HL-60 (cell line): ENCODE results near the gene GMDS.

Experiments used
- DNase-seq, 2 experiments: peaks; one replicate each; pipeline ENCODE4 v3.0.0-alpha.2; 2010 to 2020; ENCODE audit warnings: low read depth in 1 of 2, low spot score in 1 of 2
- H3K27ac ChIP-seq: fragments of 250-450 bp; sonication (Bioruptor Pico); replicated peaks from 2 replicates; pipeline ENCODE4 v1.5.1; 2020; ENCODE audit warnings: mild to moderate bottlenecking, moderate library complexity
- H3K27me3 ChIP-seq: fragments of 250-450 bp; sonication (Bioruptor Pico); 2 replicates; pipeline ENCODE4 v1.5.1; 2021; ENCODE audit warnings: mild to moderate bottlenecking, moderate library complexity; ENCODE audit not compliant: insufficient read depth, poor library complexity, severe bottlenecking
- H3K4me3 ChIP-seq: replicated peaks from 2 replicates; pipeline ENCODE4 v1.5.1; 2011; ENCODE audit warnings: mild to moderate bottlenecking, control low read depth, low read length; ENCODE audit not compliant: insufficient read depth
- GABPA ChIP-seq: IDR thresholded peaks from 2 replicates; pipeline ENCODE4 v1.6.1; 2012; ENCODE audit warnings: low read depth
- POLR2AphosphoS5 ChIP-seq: IDR thresholded peaks from 2 replicates; pipeline ENCODE4 v1.6.1; 2012; ENCODE audit warnings: low read depth
- SPI1 ChIP-seq: IDR thresholded peaks from 2 replicates; pipeline ENCODE4 v1.6.1; 2012; ENCODE audit warnings: low read depth, mild to moderate bottlenecking, borderline replicate concordance
- TF ChIP-seq, protein P1 (sequence below): IDR thresholded peaks from 2 replicates; pipeline ENCODE4 v1.6.1; 2012; ENCODE audit warnings: low read depth; ENCODE audit not compliant: insufficient replicate concordance
- TF ChIP-seq, protein P2 (sequence below): IDR thresholded peaks from one replicate; pipeline ENCODE4 v1.5.1; 2011; ENCODE audit warnings: low read length, control low read depth, inconsistent platforms; ENCODE audit not compliant: insufficient read depth

The GMDS gene

DNA sequence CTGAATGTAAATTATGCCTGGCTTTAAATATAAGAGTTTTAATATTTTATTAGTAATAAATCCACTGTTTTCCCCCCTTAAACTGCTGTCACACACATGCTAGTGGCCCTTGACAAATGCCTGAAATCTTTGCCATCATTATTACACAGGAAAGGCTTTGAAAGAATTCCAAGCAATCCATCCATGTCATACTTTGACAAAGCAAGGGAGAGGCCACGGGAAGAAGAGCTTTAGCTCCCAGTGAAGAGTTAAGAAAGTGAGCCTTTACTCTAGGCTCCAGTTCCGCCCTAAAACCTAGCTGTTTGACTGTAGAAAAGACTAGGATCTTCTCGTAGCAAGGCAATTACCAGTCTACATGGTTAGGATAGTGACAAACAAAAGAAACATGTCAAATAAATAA is 147.9 kb downstream of the GMDS start:
- TF ChIP-seq SPI1 (no peak), GABPA (no peak), POLR2AphosphoS5 (no peak)
- TF ChIP-seq, protein P1, sequence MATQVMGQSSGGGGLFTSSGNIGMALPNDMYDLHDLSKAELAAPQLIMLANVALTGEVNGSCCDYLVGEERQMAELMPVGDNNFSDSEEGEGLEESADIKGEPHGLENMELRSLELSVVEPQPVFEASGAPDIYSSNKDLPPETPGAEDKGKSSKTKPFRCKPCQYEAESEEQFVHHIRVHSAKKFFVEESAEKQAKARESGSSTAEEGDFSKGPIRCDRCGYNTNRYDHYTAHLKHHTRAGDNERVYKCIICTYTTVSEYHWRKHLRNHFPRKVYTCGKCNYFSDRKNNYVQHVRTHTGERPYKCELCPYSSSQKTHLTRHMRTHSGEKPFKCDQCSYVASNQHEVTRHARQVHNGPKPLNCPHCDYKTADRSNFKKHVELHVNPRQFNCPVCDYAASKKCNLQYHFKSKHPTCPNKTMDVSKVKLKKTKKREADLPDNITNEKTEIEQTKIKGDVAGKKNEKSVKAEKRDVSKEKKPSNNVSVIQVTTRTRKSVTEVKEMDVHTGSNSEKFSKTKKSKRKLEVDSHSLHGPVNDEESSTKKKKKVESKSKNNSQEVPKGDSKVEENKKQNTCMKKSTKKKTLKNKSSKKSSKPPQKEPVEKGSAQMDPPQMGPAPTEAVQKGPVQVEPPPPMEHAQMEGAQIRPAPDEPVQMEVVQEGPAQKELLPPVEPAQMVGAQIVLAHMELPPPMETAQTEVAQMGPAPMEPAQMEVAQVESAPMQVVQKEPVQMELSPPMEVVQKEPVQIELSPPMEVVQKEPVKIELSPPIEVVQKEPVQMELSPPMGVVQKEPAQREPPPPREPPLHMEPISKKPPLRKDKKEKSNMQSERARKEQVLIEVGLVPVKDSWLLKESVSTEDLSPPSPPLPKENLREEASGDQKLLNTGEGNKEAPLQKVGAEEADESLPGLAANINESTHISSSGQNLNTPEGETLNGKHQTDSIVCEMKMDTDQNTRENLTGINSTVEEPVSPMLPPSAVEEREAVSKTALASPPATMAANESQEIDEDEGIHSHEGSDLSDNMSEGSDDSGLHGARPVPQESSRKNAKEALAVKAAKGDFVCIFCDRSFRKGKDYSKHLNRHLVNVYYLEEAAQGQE, result no peak
- TF ChIP-seq, protein P2, sequence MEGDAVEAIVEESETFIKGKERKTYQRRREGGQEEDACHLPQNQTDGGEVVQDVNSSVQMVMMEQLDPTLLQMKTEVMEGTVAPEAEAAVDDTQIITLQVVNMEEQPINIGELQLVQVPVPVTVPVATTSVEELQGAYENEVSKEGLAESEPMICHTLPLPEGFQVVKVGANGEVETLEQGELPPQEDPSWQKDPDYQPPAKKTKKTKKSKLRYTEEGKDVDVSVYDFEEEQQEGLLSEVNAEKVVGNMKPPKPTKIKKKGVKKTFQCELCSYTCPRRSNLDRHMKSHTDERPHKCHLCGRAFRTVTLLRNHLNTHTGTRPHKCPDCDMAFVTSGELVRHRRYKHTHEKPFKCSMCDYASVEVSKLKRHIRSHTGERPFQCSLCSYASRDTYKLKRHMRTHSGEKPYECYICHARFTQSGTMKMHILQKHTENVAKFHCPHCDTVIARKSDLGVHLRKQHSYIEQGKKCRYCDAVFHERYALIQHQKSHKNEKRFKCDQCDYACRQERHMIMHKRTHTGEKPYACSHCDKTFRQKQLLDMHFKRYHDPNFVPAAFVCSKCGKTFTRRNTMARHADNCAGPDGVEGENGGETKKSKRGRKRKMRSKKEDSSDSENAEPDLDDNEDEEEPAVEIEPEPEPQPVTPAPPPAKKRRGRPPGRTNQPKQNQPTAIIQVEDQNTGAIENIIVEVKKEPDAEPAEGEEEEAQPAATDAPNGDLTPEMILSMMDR, result no peak
- Histone ChIP-seq H3K27me3 (no peaks in the 10 kb centered on the region), H3K4me3 (no peak overlapping the region), H3K27ac (no peak overlapping the region)
- DNase-seq, result no peak

DNA sequence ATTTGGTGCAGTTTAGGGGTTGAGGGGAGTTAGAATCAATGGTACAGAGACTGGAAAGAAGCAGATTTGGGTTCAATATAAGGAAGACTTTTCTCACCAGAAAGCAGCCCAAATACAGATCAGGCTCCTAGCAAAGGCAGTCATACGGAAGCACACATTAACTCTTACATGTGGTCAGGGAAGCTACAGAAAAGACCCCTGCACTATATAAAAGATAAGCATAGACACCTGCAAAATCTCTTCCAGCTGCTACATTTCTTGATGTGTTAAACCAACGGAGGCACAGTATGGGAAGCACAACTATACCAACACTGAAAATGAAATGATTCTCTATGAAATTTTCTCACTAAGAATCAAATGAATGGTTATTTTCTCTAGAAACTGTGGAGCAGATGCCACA is 150.8 kb downstream of the GMDS start:
- DNase-seq, result no peak
- Histone ChIP-seq H3K27me3 (no peaks in the 10 kb centered on the region), H3K4me3 (no peak overlapping the region), H3K27ac (no peak overlapping the region)
- TF ChIP-seq SPI1 (no peak), POLR2AphosphoS5 (no peak), GABPA (no peak)
- TF ChIP-seq, protein P1, result no peak
- TF ChIP-seq, protein P2, result no peak

DNA sequence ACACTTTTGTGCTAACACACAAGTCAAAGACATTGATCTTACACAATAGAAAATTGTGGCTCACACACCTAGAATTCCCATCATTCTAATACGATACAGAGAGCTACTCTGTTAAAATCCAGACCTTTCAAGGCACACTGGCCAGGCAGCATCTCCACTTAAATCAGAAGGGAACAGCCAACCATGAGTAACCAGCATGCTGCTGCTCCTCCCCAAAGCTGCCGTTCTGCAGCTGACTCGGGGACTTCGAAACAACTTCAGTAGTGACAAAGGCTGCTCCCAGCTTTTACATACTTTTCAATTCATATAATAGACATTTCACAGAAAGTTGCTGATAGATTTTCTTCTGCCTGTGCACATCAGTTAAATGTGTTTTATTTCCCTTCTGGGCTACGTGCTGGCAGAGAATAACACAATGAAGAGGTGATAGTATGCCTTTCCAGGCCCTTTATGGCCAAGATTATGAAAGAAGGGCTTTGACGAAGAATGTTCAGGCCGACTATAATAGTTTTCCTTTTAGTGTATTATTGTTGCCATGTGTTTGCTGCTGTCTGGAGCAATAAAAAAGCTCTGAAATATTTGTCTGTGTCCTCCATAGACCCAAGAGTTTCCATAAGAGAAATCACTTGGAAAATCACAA is 159.0 kb downstream of the GMDS start:
- no peak overlapping the region for H3K4me3 ChIP-seq
- H3K27me3 ChIP-seq, result no peaks in the 10 kb centered on the region
- TF ChIP-seq, protein P2, result no peak
- TF ChIP-seq GABPA, result no peak
- TF ChIP-seq, protein P1, result no peak
- TF ChIP-seq POLR2AphosphoS5, result no peak
- no peak for TF ChIP-seq SPI1
- no peak for DNase-seq
- H3K27ac ChIP-seq, result no peak overlapping the region
